H9 (cell line): ENCODE results near the gene MYH11. TPM values are rescaled to one million over a fixed set of nuclear protein-coding genes. Genes with fewer than 3 reads are reported as not detected.
A peak's percentile ranks its signal among the peaks of the same experiment; 100 is the strongest.

ENCODE experiments used
- DNase-seq: peaks from one replicate; pipeline ENCODE4 v3.0.0-alpha.2; 2017
- H2AFZ ChIP-seq: one replicate; pipeline ENCODE4 v1.6.1; 2013; ENCODE audit warnings: mild to moderate bottlenecking, low read length, control low read depth, moderate library complexity
- H2AK5ac ChIP-seq: 2 replicates; pipeline ENCODE4 v1.6.1; 2013; ENCODE audit warnings: low read length, control low read depth, mixed read lengths; ENCODE audit not compliant: insufficient read length
- H2BK120ac ChIP-seq: one replicate; pipeline ENCODE4 v1.6.1; 2013; ENCODE audit warnings: low read depth, mild to moderate bottlenecking, low read length, control low read depth, inconsistent platforms; ENCODE audit not compliant: poor library complexity, severe bottlenecking
- H2BK12ac ChIP-seq: 2 replicates; pipeline ENCODE4 v1.6.1; 2013; ENCODE audit warnings: low read length, control low read depth, mixed read lengths, low read depth; ENCODE audit not compliant: insufficient read length
- H2BK15ac ChIP-seq: 2 replicates; pipeline ENCODE4 v1.6.1; 2013; ENCODE audit warnings: low read depth, low read length, control low read depth
- H2BK20ac ChIP-seq: one replicate; pipeline ENCODE4 v1.6.1; 2013; ENCODE audit warnings: low read depth, mild to moderate bottlenecking, low read length, control low read depth, inconsistent platforms; ENCODE audit not compliant: poor library complexity, severe bottlenecking
- H2BK5ac ChIP-seq: 2 replicates; pipeline ENCODE4 v1.6.1; 2013; ENCODE audit warnings: low read length, control low read depth, mixed read lengths; ENCODE audit not compliant: insufficient read length
- H3K14ac ChIP-seq: 2 replicates; pipeline ENCODE4 v1.6.1; 2013; ENCODE audit warnings: low read length, control low read depth; ENCODE audit not compliant: insufficient read depth
- H3K18ac ChIP-seq: 2 replicates; pipeline ENCODE4 v1.6.1; 2013; ENCODE audit warnings: low read depth, mild to moderate bottlenecking, mixed read lengths, low read length, control low read depth; ENCODE audit not compliant: insufficient read length
- H3K23ac ChIP-seq: 2 replicates; pipeline ENCODE4 v1.6.1; 2013; ENCODE audit warnings: low read length, control low read depth, mixed read lengths, low read depth; ENCODE audit not compliant: insufficient read length
- H3K23me2 ChIP-seq: 2 replicates; pipeline ENCODE4 v1.6.1; 2013; ENCODE audit warnings: low read depth, mild to moderate bottlenecking, mixed read lengths, low read length, control low read depth; ENCODE audit not compliant: insufficient read length, poor library complexity, severe bottlenecking
- H3K27ac ChIP-seq: 2 replicates; pipeline ENCODE4 v1.5.1; 2013; ENCODE audit warnings: low read length, control low read depth, mixed read lengths, low read depth; ENCODE audit not compliant: insufficient read length
- H3K27me3 ChIP-seq: 2 replicates; pipeline ENCODE4 v1.6.1; 2013; ENCODE audit warnings: low read length, control low read depth, inconsistent platforms; ENCODE audit not compliant: insufficient read depth
- H3K4ac ChIP-seq: 2 replicates; pipeline ENCODE4 v1.6.1; 2013; ENCODE audit warnings: low read depth, mild to moderate bottlenecking, control low read depth, inconsistent platforms, low read length, moderate library complexity
- H3K4me1 ChIP-seq: 2 replicates; pipeline ENCODE4 v1.6.1; 2013; ENCODE audit warnings: low read length, control low read depth, inconsistent platforms; ENCODE audit not compliant: insufficient read depth
- H3K4me2 ChIP-seq: 2 replicates; pipeline ENCODE4 v1.6.1; 2013; ENCODE audit warnings: low read length, control low read depth, mixed read lengths; ENCODE audit not compliant: insufficient read length, insufficient read depth
- H3K56ac ChIP-seq: 2 replicates; pipeline ENCODE4 v1.6.1; 2013; ENCODE audit warnings: low read depth, mild to moderate bottlenecking, mixed read lengths, low read length, control low read depth; ENCODE audit not compliant: insufficient read length
- H3K79me1 ChIP-seq: 2 replicates; pipeline ENCODE4 v1.6.1; 2013; ENCODE audit warnings: low read depth, mild to moderate bottlenecking, moderate library complexity, low read length, control low read depth, inconsistent platforms; ENCODE audit not compliant: insufficient read depth, poor library complexity, severe bottlenecking
- H3K79me2 ChIP-seq: 2 replicates; pipeline ENCODE4 v1.6.1; 2013; ENCODE audit warnings: low read length, control low read depth, inconsistent platforms; ENCODE audit not compliant: insufficient read depth
- H3K9ac ChIP-seq: 2 replicates; pipeline ENCODE4 v1.6.1; 2013; ENCODE audit warnings: low read length, control low read depth, mixed read lengths; ENCODE audit not compliant: insufficient read length; ENCODE audit errors: extremely low read depth
- H3K9me3 ChIP-seq: one replicate; pipeline ENCODE4 v1.6.1; 2013; ENCODE audit warnings: low read depth, low read length, inconsistent platforms; ENCODE audit not compliant: control insufficient read depth
- H3T11ph ChIP-seq: one replicate; pipeline ENCODE4 v1.6.1; 2013; ENCODE audit warnings: mild to moderate bottlenecking, low read length, control low read depth, inconsistent platforms
- H4K20me1 ChIP-seq: one replicate; pipeline ENCODE4 v1.6.1; 2013; ENCODE audit not compliant: control insufficient read depth, insufficient read length, insufficient read depth
- H4K5ac ChIP-seq: 2 replicates; pipeline ENCODE4 v1.6.1; 2013; ENCODE audit warnings: low read depth, mild to moderate bottlenecking, mixed read lengths, low read length, control low read depth; ENCODE audit not compliant: insufficient read length
- H4K8ac ChIP-seq: replicated peaks from 2 replicates; pipeline ENCODE4 v1.6.1; 2013; ENCODE audit warnings: low read length, control low read depth, mixed read lengths, low read depth; ENCODE audit not compliant: insufficient read length
- H4K91ac ChIP-seq: 2 replicates; pipeline ENCODE4 v1.6.1; 2013; ENCODE audit warnings: low read depth, mild to moderate bottlenecking, moderate library complexity, mixed read lengths, low read length, control low read depth; ENCODE audit not compliant: insufficient read length
- H3K27ac Mint-ChIP-seq, 3 experiments: 2 replicates in 2 of 3; 3 replicates in 1 of 3; pipeline ENCODE4 v1.8.0; 2020 to 2021; ENCODE audit warnings: mixed read lengths in 3 of 3, mild to moderate bottlenecking in 1 of 3, moderate library complexity in 1 of 3
- H3K27me3 Mint-ChIP-seq: 2 replicates; pipeline ENCODE4 v1.8.0; 2021; ENCODE audit warnings: low read depth, mild to moderate bottlenecking, moderate library complexity, mixed read lengths
- H3K36me3 Mint-ChIP-seq, 3 experiments: 2 replicates in 2 of 3; 3 replicates in 1 of 3; pipeline ENCODE4 v1.8.0; 2020 to 2021; ENCODE audit warnings: low read depth in 3 of 3, mixed read lengths in 3 of 3; ENCODE audit not compliant: insufficient read depth in 1 of 3
- H3K4me1 Mint-ChIP-seq, 2 experiments: 2 replicates each; pipeline ENCODE4 v1.8.0; 2020; ENCODE audit warnings: mixed read lengths in 2 of 2
- H3K4me3 Mint-ChIP-seq, 2 experiments: 2 replicates in 1 of 2; 3 replicates in 1 of 2; pipeline ENCODE4 v1.8.0; 2020 to 2021; ENCODE audit warnings: mild to moderate bottlenecking in 2 of 2, mixed read lengths in 2 of 2, moderate library complexity in 1 of 2
- H3K9me3 Mint-ChIP-seq, 2 experiments: 2 replicates in 1 of 2; 3 replicates in 1 of 2; pipeline ENCODE4 v1.8.0; 2020; ENCODE audit warnings: mild to moderate bottlenecking in 2 of 2, mixed read lengths in 2 of 2, moderate library complexity in 1 of 2
- WGBS: extraction: QIAGEN DNeasy Blood & Tissue Kit; methylation state at CpG from one replicate; pipeline ENCODE4 v1.1.7; 2013; ENCODE audit warnings: missing lambda C conversion rate, low lambda C conversion rate, mixed read lengths; ENCODE audit not compliant: insufficient read length; ENCODE audit errors: extremely low coverage; 5-methylcytosine and 5-hydroxymethylcytosine counted together
- total RNA-seq: library from RNA; stranded (reverse); gene quantifications from 2 replicates; pipeline ENCODE4 v1.2.1, GENCODE V29; 2021
- TF ChIP-seq, protein P1 (sequence below): fragments of 200-600 bp; sonication (generic); conservative IDR thresholded peaks from 3 replicates; pipeline ENCODE4 v1.8.0; 2021; ENCODE audit warnings: antibody characterized with exemption, mild to moderate bottlenecking

Gene MYH11
- total RNA-seq, 1 experiment from 2014 or later: 0.42 TPM

- no peak overlapping the region for H3K4me3 Mint-ChIP-seq
- Histone ChIP-seq H4K20me1 (no peaks in the 10 kb centered on the region), H3K4ac (no peak overlapping the region), H3K4me2 (no peak overlapping the region), H3K27ac (no peak overlapping the region), H3K23ac (no peak overlapping the region), H3K56ac (no peak overlapping the region), H3K27me3 (no peaks in the 10 kb centered on the region), H3K9ac (no peak overlapping the region), H2BK20ac (no peak overlapping the region), H3K79me2 (no peaks in the 10 kb centered on the region), H2BK120ac (no peak overlapping the region), H3T11ph (no peak overlapping the region), H3K4me1 (no peaks in the 10 kb centered on the region), H3K14ac (no peak overlapping the region), H3K79me1 (no peaks in the 10 kb centered on the region), H2BK12ac (no peak overlapping the region), H2AK5ac (no peak overlapping the region), H2BK5ac (no peak overlapping the region), H3K9me3 (no peaks in the 10 kb centered on the region), H4K91ac (no peak overlapping the region), H2AFZ (no peak overlapping the region), H3K18ac (no peak overlapping the region), H3K23me2 (no peaks in the 10 kb centered on the region), H4K5ac (no peak overlapping the region), H4K8ac (no peak overlapping the region), H2BK15ac (no peak overlapping the region)
- peaks cover 4 to 8% of the 10 kb centered on the region in 2 experiments for H3K4me1 Mint-ChIP-seq
- H3K27me3 Mint-ChIP-seq: no peaks in the 10 kb centered on the region; the same call in none of the 2 replicates
- WGBS: no CpG with 5 or more reads among the region's 29 CpGs
- peaks cover 0 to 7% (median 0%) of the 10 kb centered on the region in 3 experiments; a peak in 4 of 7 replicates for H3K36me3 Mint-ChIP-seq
- no peaks in the 10 kb centered on the region for H3K9me3 Mint-ChIP-seq
- DNase-seq: no peak
- TF ChIP-seq, protein P1, sequence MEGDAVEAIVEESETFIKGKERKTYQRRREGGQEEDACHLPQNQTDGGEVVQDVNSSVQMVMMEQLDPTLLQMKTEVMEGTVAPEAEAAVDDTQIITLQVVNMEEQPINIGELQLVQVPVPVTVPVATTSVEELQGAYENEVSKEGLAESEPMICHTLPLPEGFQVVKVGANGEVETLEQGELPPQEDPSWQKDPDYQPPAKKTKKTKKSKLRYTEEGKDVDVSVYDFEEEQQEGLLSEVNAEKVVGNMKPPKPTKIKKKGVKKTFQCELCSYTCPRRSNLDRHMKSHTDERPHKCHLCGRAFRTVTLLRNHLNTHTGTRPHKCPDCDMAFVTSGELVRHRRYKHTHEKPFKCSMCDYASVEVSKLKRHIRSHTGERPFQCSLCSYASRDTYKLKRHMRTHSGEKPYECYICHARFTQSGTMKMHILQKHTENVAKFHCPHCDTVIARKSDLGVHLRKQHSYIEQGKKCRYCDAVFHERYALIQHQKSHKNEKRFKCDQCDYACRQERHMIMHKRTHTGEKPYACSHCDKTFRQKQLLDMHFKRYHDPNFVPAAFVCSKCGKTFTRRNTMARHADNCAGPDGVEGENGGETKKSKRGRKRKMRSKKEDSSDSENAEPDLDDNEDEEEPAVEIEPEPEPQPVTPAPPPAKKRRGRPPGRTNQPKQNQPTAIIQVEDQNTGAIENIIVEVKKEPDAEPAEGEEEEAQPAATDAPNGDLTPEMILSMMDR: no peak
- peak overlapping the region; percentile 26 to 41 (median 30); a peak in 4 of 7 replicates for H3K27ac Mint-ChIP-seq
Measured at GRCh38 chr16:15714393-15715172, 142.2 kb downstream of the MYH11 start.
